ENCODE results near the gene TRIM8. TPM values are rescaled to one million over a fixed set of nuclear protein-coding genes. Genes with fewer than 3 reads are reported as not detected.
"Not testable (repeated sequence)": the region's sequence is repeated elsewhere in the genome, so short reads cannot be mapped to it uniquely, and the experiment has no call there.

The TRIM8 gene
- total RNA-seq, 1 experiment from 2014 or later, result 73.0 TPM

- intact Hi-C loops (cut with micrococcal nuclease; ENCODE audit: unreplicated experiment), result no loop called here
- no TSS peak for BruUV-seq (replicated peaks)
- ChIA-PET CTCF (no interaction called here), POLR2A (ENCODE audit: unreplicated experiment) (no interaction called here)
- Histone ChIP-seq H3K4me2 (no peak overlapping the region), H4K20me1 (ENCODE audit: insufficient read depth) (no peaks in the 10 kb centered on the region), H3K9me3 (ENCODE audit: insufficient read depth, low read depth) (no peaks in the 10 kb centered on the region), H3K27ac (no peak overlapping the region), H3K36me3 (ENCODE audit: low read depth) (no peaks in the 10 kb centered on the region), H3K4me1 (replicated peaks; ENCODE audit: insufficient read depth) (no peaks in the 10 kb centered on the region), H3K4me3 (no peak overlapping the region), H3K9me2 (ENCODE audit: insufficient read depth) (no peaks in the 10 kb centered on the region), H3K79me2 (ENCODE audit: low read depth) (no peaks in the 10 kb centered on the region), H3K27me3 (ENCODE audit: insufficient read depth, low read depth) (no peaks in the 10 kb centered on the region), H3F3A (ENCODE audit: insufficient read depth, low read depth) (no peaks in the 10 kb centered on the region), H2AFZ (no peak overlapping the region)
- TF ChIP-seq CTCF (conservative IDR thresholded peaks at IDR 0.05) (no peak), EZH2 (IDR thresholded peaks at IDR 0.05; ENCODE audit: low read depth) (no peak)
- no peak for DNase-seq
Measured at GRCh38 chr10:102661658-102662028, 17.4 kb downstream of the TRIM8 start.

GRCh38 chr10:102665904-102666509 lies 21.7 kb downstream of the TRIM8 start:
- H3K79me2 ChIP-seq (ENCODE audit: low read depth), result no peaks in the 10 kb centered on the region
- intact Hi-C loops (cut with micrococcal nuclease; ENCODE audit: unreplicated experiment), result no loop called here
- no peak overlapping the region for H3K27ac ChIP-seq
- no peak overlapping the region for H3K4me2 ChIP-seq
- no peaks in the 10 kb centered on the region for H3F3A ChIP-seq (ENCODE audit: insufficient read depth, low read depth)
- no peak for DNase-seq
- H3K4me1 ChIP-seq (replicated peaks; ENCODE audit: insufficient read depth), result peaks cover 9% of the 10 kb centered on the region; the same call in 1 of the 2 replicates
- no peak overlapping the region for H3K4me3 ChIP-seq
- TF ChIP-seq EZH2 (IDR thresholded peaks at IDR 0.05; ENCODE audit: low read depth) (no peak), CTCF (conservative IDR thresholded peaks at IDR 0.05) (no peak)
- no peaks in the 10 kb centered on the region for H4K20me1 ChIP-seq (ENCODE audit: insufficient read depth)
- no peaks in the 10 kb centered on the region for H3K27me3 ChIP-seq (ENCODE audit: insufficient read depth, low read depth)
- H3K9me2 ChIP-seq (ENCODE audit: insufficient read depth), result no peaks in the 10 kb centered on the region
- H3K9me3 ChIP-seq (ENCODE audit: insufficient read depth, low read depth), result no peaks in the 10 kb centered on the region
- ChIA-PET POLR2A (ENCODE audit: unreplicated experiment) (no interaction called here), CTCF (no interaction called here)
- no TSS peak for BruUV-seq (replicated peaks)
- H2AFZ ChIP-seq, result no peak overlapping the region
- no peaks in the 10 kb centered on the region for H3K36me3 ChIP-seq (ENCODE audit: low read depth)

GRCh38 chr10:102667411-102667810 lies 23.1 kb downstream of the TRIM8 start:
- DNase-seq; H3K27me3 ChIP-seq (ENCODE audit: insufficient read depth, low read depth); H3K79me2 ChIP-seq (ENCODE audit: low read depth); H3K4me3 ChIP-seq; BruUV-seq (replicated peaks); POLR2A ChIA-PET (ENCODE audit: unreplicated experiment); H2AFZ ChIP-seq; H3K9me2 ChIP-seq (ENCODE audit: insufficient read depth); H3K4me1 ChIP-seq (replicated peaks; ENCODE audit: insufficient read depth); H3K4me2 ChIP-seq; intact Hi-C loops (cut with micrococcal nuclease; ENCODE audit: unreplicated experiment); H3K9me3 ChIP-seq (ENCODE audit: insufficient read depth, low read depth); H3K36me3 ChIP-seq (ENCODE audit: low read depth); H3F3A ChIP-seq (ENCODE audit: insufficient read depth, low read depth); H4K20me1 ChIP-seq (ENCODE audit: insufficient read depth); H3K27ac ChIP-seq: not testable (repeated sequence)
- CTCF ChIA-PET, result interaction anchor here (0.6 kb wide), 1 partner anchor 21 kb away, joined by 6 read pairs; no protein-coding TSS in a partner anchor
